ENCODE results near the gene CCDC12. TPM values are rescaled to one million over a fixed set of nuclear protein-coding genes. Genes with fewer than 3 reads are reported as not detected.

The CCDC12 gene
- polyA plus RNA-seq, 1 of the 3 experiments (the other 2 are of a cell fraction): 105 TPM

DNA sequence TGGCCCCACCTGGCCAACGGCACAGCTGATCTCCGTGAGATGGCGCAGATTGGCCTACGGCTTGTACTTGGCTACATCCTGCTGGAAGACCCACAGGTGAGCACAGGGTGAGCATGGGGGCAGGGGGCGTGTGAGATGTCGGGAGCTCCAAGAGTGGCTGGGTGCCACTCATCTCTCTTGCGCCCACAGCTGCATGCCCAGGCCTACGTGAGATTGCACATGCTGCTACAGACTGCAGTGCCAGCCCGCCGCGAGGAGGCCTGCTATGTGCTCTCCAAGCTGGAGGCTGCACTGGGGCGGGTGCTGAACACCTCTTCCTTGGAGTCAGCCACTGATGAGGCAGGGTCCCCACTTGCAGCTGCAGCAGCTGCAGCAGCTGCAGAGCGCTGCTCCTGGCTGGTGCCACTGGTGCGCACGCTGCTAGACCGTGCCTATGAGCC, 25.2 kb upstream of the CCDC12 start:
- H3F3A ChIP-seq (replicated peaks; ENCODE audit: insufficient read depth): no peaks in the 10 kb centered on the region
- peak; percentile 19 for DNase-seq
- H3K9ac ChIP-seq: no peak overlapping the region
- TF ChIP-seq, protein P1, sequence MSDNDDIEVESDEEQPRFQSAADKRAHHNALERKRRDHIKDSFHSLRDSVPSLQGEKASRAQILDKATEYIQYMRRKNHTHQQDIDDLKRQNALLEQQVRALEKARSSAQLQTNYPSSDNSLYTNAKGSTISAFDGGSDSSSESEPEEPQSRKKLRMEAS (IDR thresholded peaks at IDR 0.05; ENCODE audit: low read depth): no peak
- TF ChIP-seq, protein P2, sequence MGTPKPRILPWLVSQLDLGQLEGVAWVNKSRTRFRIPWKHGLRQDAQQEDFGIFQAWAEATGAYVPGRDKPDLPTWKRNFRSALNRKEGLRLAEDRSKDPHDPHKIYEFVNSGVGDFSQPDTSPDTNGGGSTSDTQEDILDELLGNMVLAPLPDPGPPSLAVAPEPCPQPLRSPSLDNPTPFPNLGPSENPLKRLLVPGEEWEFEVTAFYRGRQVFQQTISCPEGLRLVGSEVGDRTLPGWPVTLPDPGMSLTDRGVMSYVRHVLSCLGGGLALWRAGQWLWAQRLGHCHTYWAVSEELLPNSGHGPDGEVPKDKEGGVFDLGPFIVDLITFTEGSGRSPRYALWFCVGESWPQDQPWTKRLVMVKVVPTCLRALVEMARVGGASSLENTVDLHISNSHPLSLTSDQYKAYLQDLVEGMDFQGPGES (IDR thresholded peaks at IDR 0.05; ENCODE audit: low read depth, low read length): no peak
- TF ChIP-seq, protein P3, sequence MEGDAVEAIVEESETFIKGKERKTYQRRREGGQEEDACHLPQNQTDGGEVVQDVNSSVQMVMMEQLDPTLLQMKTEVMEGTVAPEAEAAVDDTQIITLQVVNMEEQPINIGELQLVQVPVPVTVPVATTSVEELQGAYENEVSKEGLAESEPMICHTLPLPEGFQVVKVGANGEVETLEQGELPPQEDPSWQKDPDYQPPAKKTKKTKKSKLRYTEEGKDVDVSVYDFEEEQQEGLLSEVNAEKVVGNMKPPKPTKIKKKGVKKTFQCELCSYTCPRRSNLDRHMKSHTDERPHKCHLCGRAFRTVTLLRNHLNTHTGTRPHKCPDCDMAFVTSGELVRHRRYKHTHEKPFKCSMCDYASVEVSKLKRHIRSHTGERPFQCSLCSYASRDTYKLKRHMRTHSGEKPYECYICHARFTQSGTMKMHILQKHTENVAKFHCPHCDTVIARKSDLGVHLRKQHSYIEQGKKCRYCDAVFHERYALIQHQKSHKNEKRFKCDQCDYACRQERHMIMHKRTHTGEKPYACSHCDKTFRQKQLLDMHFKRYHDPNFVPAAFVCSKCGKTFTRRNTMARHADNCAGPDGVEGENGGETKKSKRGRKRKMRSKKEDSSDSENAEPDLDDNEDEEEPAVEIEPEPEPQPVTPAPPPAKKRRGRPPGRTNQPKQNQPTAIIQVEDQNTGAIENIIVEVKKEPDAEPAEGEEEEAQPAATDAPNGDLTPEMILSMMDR (IDR thresholded peaks at IDR 0.05): no peak
- TF ChIP-seq POLR2AphosphoS5 (IDR thresholded peaks at IDR 0.05; ENCODE audit: low read depth, low read length): no peak
- TF ChIP-seq FOXM1 (IDR thresholded peaks at IDR 0.05; ENCODE audit: low read depth): no peak
- TF ChIP-seq, protein P4, sequence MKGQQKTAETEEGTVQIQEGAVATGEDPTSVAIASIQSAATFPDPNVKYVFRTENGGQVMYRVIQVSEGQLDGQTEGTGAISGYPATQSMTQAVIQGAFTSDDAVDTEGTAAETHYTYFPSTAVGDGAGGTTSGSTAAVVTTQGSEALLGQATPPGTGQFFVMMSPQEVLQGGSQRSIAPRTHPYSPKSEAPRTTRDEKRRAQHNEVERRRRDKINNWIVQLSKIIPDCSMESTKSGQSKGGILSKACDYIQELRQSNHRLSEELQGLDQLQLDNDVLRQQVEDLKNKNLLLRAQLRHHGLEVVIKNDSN (IDR thresholded peaks at IDR 0.05; ENCODE audit: borderline replicate concordance, low read depth): no peak
- TF ChIP-seq EZH2phosphoT487 (IDR thresholded peaks at IDR 0.05; ENCODE audit: borderline replicate concordance, low read depth): no peak
- no peak for TF ChIP-seq MXI1 (IDR thresholded peaks at IDR 0.05; ENCODE audit: low read depth, low read length)
- no peak for TF ChIP-seq YY1 (IDR thresholded peaks at IDR 0.05; ENCODE audit: low read depth)
- H3K36me3 ChIP-seq (replicated peaks in 1 of 2; ENCODE audit: control insufficient read depth in 1 of 2, insufficient read depth in 2 of 2, low read length in 1 of 2): peaks cover 0 to 9% of the 10 kb centered on the region in 2 experiments
- H3K4me1 ChIP-seq (ENCODE audit: control insufficient read depth in 1 of 2, insufficient read depth in 2 of 2, low read depth in 1 of 2, low read length in 1 of 2): peaks cover 0 to 2% of the 10 kb centered on the region in 2 experiments; a peak in 1 of 4 replicates
- H2AFZ ChIP-seq (ENCODE audit: low read depth): no peak overlapping the region
- CTCF ChIA-PET: interaction anchor here (1.0 kb wide), 1 partner anchor 78 kb away, joined by 7 read pairs; no protein-coding TSS in a partner anchor
- no peaks in the 10 kb centered on the region for H3K27me3 ChIP-seq (ENCODE audit: insufficient read depth)
- H3K9me3 ChIP-seq: no peaks in the 10 kb centered on the region
- H3K27ac ChIP-seq (ENCODE audit: low read depth in 2 of 2, low read length in 1 of 2): no peak overlapping the region
- H4K20me1 ChIP-seq (ENCODE audit: insufficient read depth): no peaks in the 10 kb centered on the region
- H3K9me2 ChIP-seq: no peaks in the 10 kb centered on the region
- H3K4me2 ChIP-seq: no peak overlapping the region
- POLR2A ChIA-PET: no interaction called here
- no peaks in the 10 kb centered on the region for H3K79me2 ChIP-seq (ENCODE audit: insufficient read depth)
- 90% methylated on average over 4 of the region's 16 CpGs for WGBS (ENCODE audit: low lambda C conversion rate)
- no peak overlapping the region for H3K4me3 ChIP-seq (ENCODE audit: low read depth in 2 of 2, low read length in 1 of 2)

DNA sequence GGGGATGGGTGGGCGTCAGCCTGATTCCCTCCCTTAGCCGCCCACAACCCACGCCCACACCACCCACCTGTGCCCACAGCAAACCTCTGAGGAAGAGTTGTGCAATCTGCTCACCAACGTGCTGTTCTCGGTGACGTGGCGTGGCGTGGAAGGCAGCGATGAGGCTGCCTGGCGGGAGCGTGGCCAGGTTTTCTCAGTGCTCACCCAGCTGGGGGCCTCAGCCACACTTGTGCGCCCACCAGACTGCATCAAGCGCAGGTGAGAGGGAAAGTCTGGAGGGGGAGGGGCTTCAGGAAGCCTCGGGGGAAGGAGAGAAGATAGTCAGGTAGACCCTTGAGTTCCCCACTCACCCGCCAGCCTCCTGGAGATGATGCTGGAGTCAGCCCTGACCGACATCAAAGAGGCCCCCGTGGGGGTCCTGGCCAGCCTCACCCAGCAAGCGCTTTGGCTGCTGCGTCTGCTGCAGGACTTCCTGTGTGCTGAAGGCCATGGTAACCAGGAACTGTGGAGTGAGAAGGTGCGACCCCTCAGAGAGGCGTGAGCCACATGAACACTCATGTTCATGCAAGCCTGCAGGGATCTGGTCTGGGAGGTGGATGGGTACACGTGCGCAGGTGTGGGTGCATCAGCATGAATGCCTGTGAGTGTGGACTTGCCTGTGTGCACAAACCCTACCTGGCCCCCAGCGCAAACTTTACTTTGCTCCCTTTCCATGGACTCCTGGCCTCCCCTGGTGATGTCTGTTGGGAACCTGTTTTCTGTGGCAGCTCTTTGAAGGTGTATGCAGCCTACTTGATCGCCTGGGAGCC, 24.6 kb upstream of the CCDC12 start:
- WGBS (ENCODE audit: low lambda C conversion rate): 91% methylated on average over 18 of the region's 25 CpGs
- ChIA-PET POLR2A (interaction anchor here (0.6 kb wide), 1 partner anchor 81 kb away, joined by 3 read pairs; no protein-coding TSS in a partner anchor), CTCF (interaction anchor here (1.0 kb wide), 1 partner anchor 78 kb away, joined by 7 read pairs; no protein-coding TSS in a partner anchor)
- Histone ChIP-seq H3K27ac (ENCODE audit: low read depth in 2 of 2, low read length in 1 of 2) (no peak overlapping the region), H3K27me3 (ENCODE audit: insufficient read depth) (no peaks in the 10 kb centered on the region), H3K9me2 (no peaks in the 10 kb centered on the region), H3F3A (replicated peaks; ENCODE audit: insufficient read depth) (no peaks in the 10 kb centered on the region), H4K20me1 (ENCODE audit: insufficient read depth) (no peaks in the 10 kb centered on the region), H3K36me3 (replicated peaks in 1 of 2; ENCODE audit: control insufficient read depth in 1 of 2, insufficient read depth in 2 of 2, low read length in 1 of 2) (peaks cover 0 to 9% of the 10 kb centered on the region in 2 experiments), H3K4me3 (ENCODE audit: low read depth in 2 of 2, low read length in 1 of 2) (no peak overlapping the region), H2AFZ (ENCODE audit: low read depth) (no peak overlapping the region), H3K9me3 (no peaks in the 10 kb centered on the region), H3K4me1 (ENCODE audit: control insufficient read depth in 1 of 2, insufficient read depth in 2 of 2, low read depth in 1 of 2, low read length in 1 of 2) (peaks cover 0 to 2% of the 10 kb centered on the region in 2 experiments; a peak in 1 of 4 replicates), H3K79me2 (ENCODE audit: insufficient read depth) (no peaks in the 10 kb centered on the region), H3K4me2 (no peak overlapping the region), H3K9ac (no peak overlapping the region)
- DNase-seq: peak; percentile 15
- TF ChIP-seq POLR2AphosphoS5 (IDR thresholded peaks at IDR 0.05; ENCODE audit: low read depth, low read length): no peak
- TF ChIP-seq RCOR1 (IDR thresholded peaks at IDR 0.05; ENCODE audit: low read length): no peak
- no peak for TF ChIP-seq GABPA (IDR thresholded peaks at IDR 0.05; ENCODE audit: low read depth)
- TF ChIP-seq GATA2 (CRISPR knock-in tag; IDR thresholded peaks at IDR 0.05): no peak
- TF ChIP-seq TCF12 (IDR thresholded peaks at IDR 0.05): no peak
- TF ChIP-seq EZH2phosphoT487 (IDR thresholded peaks at IDR 0.05; ENCODE audit: borderline replicate concordance, low read depth): no peak
- no peak for TF ChIP-seq RXRA (IDR thresholded peaks at IDR 0.05; ENCODE audit: borderline replicate concordance, low read depth)

Data from SK-N-SH (cell line).